Endothelial cell of umbilical vein (primary cell): ENCODE data around the gene FSTL1. TPM values are rescaled to one million over a fixed set of nuclear protein-coding genes. Genes with fewer than 3 reads are reported as not detected.

Experiments used
- BruUV-seq: library from RNA; stranded (reverse); fragments of 400-500 nt; replicated peaks from 2 replicates; lab custom pipeline; 2021; lab: Mats Ljungman, UMichigan
- CTCF ChIA-PET: fragments of 300-600, 350-600 bp; sonication (Branson Sonifier 250); formaldehyde crosslinking; loops from one replicate; lab custom pipeline; 2021; ENCODE audit warnings: antibody characterized with exemption, inconsistent platforms; lab: Charles Lee
- POLR2A ChIA-PET: fragments of 300-600, 350-600 bp; sonication (Branson Sonifier 250); formaldehyde crosslinking; loops from one replicate; lab custom pipeline; 2021; ENCODE audit warnings: antibody characterized with exemption, inconsistent platforms; lab: Charles Lee
- DNase-seq: peaks from one replicate; pipeline ENCODE4 v3.0.0-alpha.2; 2011; ENCODE audit warnings: low read depth, low spot score
- FAIRE-seq: peaks from 2 replicates; lab custom pipeline; 2011; peaks lifted over from hg19 to GRCh38; lab: Jason Lieb, UNC
- H2AFZ ChIP-seq: 2 replicates; pipeline ENCODE4 v1.6.0; 2012; ENCODE audit warnings: low read depth, low read length, control low read depth, inconsistent platforms
- H3K27ac ChIP-seq: 2 replicates; pipeline ENCODE4 v1.5.1; 2011; ENCODE audit warnings: low read depth, mild to moderate bottlenecking, control low read depth, low read length, moderate library complexity; ENCODE audit not compliant: insufficient read depth
- H3K27me3 ChIP-seq, 2 experiments: 2 replicates each; pipeline versions ENCODE4 v1.6.0 to v1.6.1; 2011; ENCODE audit warnings: low read length in 2 of 2, mixed read lengths in 1 of 2; ENCODE audit not compliant: control insufficient read depth in 2 of 2, insufficient read depth in 2 of 2
- H3K36me3 ChIP-seq, 2 experiments: 2 replicates in 1 of 2; 3 replicates in 1 of 2; pipeline ENCODE4 v1.5.1; 2011; ENCODE audit warnings: low read length in 2 of 2, mild to moderate bottlenecking in 1 of 2, moderate library complexity in 1 of 2; ENCODE audit not compliant: control insufficient read depth in 2 of 2, insufficient read depth in 2 of 2; ENCODE audit errors: extremely low read depth in 1 of 2
- H3K4me1 ChIP-seq: 3 replicates; pipeline ENCODE4 v1.5.1; 2011; ENCODE audit warnings: mild to moderate bottlenecking, low read length; ENCODE audit not compliant: control insufficient read depth, insufficient read depth; ENCODE audit errors: extremely low read depth
- H3K4me2 ChIP-seq: 2 replicates; pipeline ENCODE4 v1.6.1; 2011; ENCODE audit warnings: low read length, control low read depth, mixed read lengths; ENCODE audit not compliant: insufficient read depth
- H3K4me3 ChIP-seq, 3 experiments: fragments of 200-600 bp in 1 of 3; sonication (generic), shearing (Covaris generic) in 1 of 3; replicated peaks in 1 of 3; 2 replicates each; pipeline ENCODE4 v1.5.1; 2011 to 2016; ENCODE audit warnings: control low read depth in 3 of 3, low read length in 3 of 3, mild to moderate bottlenecking in 2 of 3, inconsistent platforms in 1 of 3, low read depth in 1 of 3, moderate library complexity in 1 of 3; ENCODE audit not compliant: insufficient read depth in 1 of 3
- H3K79me2 ChIP-seq: 2 replicates; pipeline ENCODE4 v1.6.0; 2012; ENCODE audit warnings: low read length, inconsistent platforms; ENCODE audit not compliant: control insufficient read depth, insufficient read depth
- H3K9ac ChIP-seq: replicated peaks from 2 replicates; pipeline ENCODE3; 2011; ENCODE audit warnings: low read length, control low read depth; ENCODE audit not compliant: insufficient read depth; ENCODE audit errors: extremely low read depth
- H3K9me1 ChIP-seq: replicated peaks from 3 replicates; pipeline ENCODE4 v1.6.0; 2011; ENCODE audit warnings: mild to moderate bottlenecking, low read length; ENCODE audit not compliant: control insufficient read depth, insufficient read depth; ENCODE audit errors: extremely low read depth
- H3K9me3 ChIP-seq: replicated peaks from 2 replicates; pipeline ENCODE4 v1.5.1; 2012; ENCODE audit warnings: low read length, inconsistent platforms; ENCODE audit not compliant: control insufficient read depth, insufficient read depth
- H4K20me1 ChIP-seq: replicated peaks from 2 replicates; pipeline ENCODE3; 2011; ENCODE audit warnings: mild to moderate bottlenecking, low read length; ENCODE audit not compliant: control insufficient read depth, insufficient read depth; ENCODE audit errors: extremely low read depth
- EZH2 ChIP-seq: IDR thresholded peaks from 2 replicates; pipeline ENCODE4 v1.6.1; 2012; ENCODE audit warnings: borderline replicate concordance, low read depth, mild to moderate bottlenecking, moderate library complexity, low read length, inconsistent platforms; ENCODE audit not compliant: severe bottlenecking
- FOS ChIP-seq: IDR thresholded peaks from 2 replicates; pipeline ENCODE4 v1.6.1; 2011; ENCODE audit warnings: mild to moderate bottlenecking, low read length, moderate library complexity, borderline replicate concordance; ENCODE audit not compliant: insufficient read depth
- GATA2 ChIP-seq: IDR thresholded peaks from 2 replicates; pipeline ENCODE4 v1.7.0; 2011; ENCODE audit warnings: low read depth, mild to moderate bottlenecking, moderate library complexity, mixed read lengths, low read length; ENCODE audit not compliant: insufficient read length, insufficient read depth
- JUN ChIP-seq: IDR thresholded peaks from 2 replicates; pipeline ENCODE4 v1.6.1; 2011; ENCODE audit warnings: borderline replicate concordance, low read depth; ENCODE audit not compliant: insufficient read length, insufficient read depth
- MYC ChIP-seq: IDR thresholded peaks from one replicate; pipeline ENCODE4 v1.6.1; 2011; ENCODE audit warnings: mild to moderate bottlenecking, low read depth, low read length
- POLR2A ChIP-seq: IDR thresholded peaks from 2 replicates; pipeline ENCODE4 v1.6.1; 2012; ENCODE audit warnings: low read depth, mild to moderate bottlenecking, control low read depth, low read length
- POLR2AphosphoS5 ChIP-seq: IDR thresholded peaks from 2 replicates; pipeline ENCODE4 v1.6.1; 2012; ENCODE audit warnings: low read depth, mild to moderate bottlenecking, control low read depth, low read length, moderate library complexity; ENCODE audit not compliant: insufficient read depth
- dilution Hi-C: fragments of 300-500 bp; cut with MboI; formaldehyde crosslinking; loops from one replicate; pipeline ENCODE4 v1.15.0; 2019; ENCODE audit warnings: low sequenced_read_pairs; ENCODE audit not compliant: extremely low pct_ligation_motif_present
- intact Hi-C: fragments of 100-400 bp; cut with micrococcal nuclease; formaldehyde crosslinking; loops from one replicate; pipeline ENCODE4 v1.10.0; 2022
- polyA plus RNA-seq, 4 experiments: library from polyadenylated mRNA; depleted of rRNA in 3 of 4; stranded (reverse) in 3 of 4; unstranded in 1 of 4; fragments of >200 nt; gene quantifications; 2 replicates each; pipeline versions ENCODE4 v1.2.1 to v1.2.3, GENCODE V29; 2011 to 2012; ENCODE audit warnings: missing spikeins in 1 of 4
- total RNA-seq: library from RNA; stranded (reverse); gene quantifications from 2 replicates; pipeline ENCODE4 v1.2.3, GENCODE V29; 2021
- TF ChIP-seq, protein P1 (sequence below): IDR thresholded peaks from 2 replicates; pipeline ENCODE4 v1.6.1; 2011; ENCODE audit not compliant: insufficient read depth, insufficient read length
- TF ChIP-seq, protein P2 (sequence below), 2 donors: IDR thresholded peaks; 1 replicate in 1 of 2; 2 replicates in 1 of 2; pipeline ENCODE4 v1.5.1; 2011; ENCODE audit warnings: low read length in 2 of 2, mild to moderate bottlenecking in 2 of 2, moderate library complexity in 2 of 2, control low read depth in 1 of 2, inconsistent platforms in 1 of 2, low read depth in 1 of 2; ENCODE audit not compliant: insufficient read depth in 1 of 2; ENCODE audit errors: extremely low read depth in 1 of 2

Gene FSTL1
- total and polyA plus RNA-seq, 2 donors (not counting 3 experiments of a cell fraction or from before 2014, with no cell fraction given), result 235 to 562 TPM

DNA sequence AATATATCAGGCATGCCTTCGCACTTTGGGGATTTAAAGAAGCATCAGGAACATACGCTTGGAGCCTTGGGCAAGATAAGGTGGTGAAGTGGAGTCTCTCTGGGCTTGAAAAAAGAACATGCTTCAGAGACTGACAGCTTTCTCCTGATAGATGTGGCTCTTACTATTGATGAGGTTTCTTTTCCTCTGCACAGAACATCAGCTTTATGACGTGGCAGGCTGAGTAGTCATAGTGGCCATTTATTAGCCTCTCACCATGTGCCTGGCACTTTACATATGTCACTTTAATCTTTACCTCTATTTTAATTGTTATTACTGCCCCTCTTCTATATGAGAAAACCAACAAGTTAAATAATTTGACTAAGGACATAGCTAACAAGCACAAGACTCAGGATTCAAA lies 82.6 kb downstream of the FSTL1 start:
- no peaks in the 10 kb centered on the region for H3K9me3 ChIP-seq
- DNase-seq (no peak), FAIRE-seq (no peak)
- H3K4me3 ChIP-seq, result no peak overlapping the region
- H2AFZ ChIP-seq, result no peak overlapping the region
- H3K79me2 ChIP-seq, result no peaks in the 10 kb centered on the region
- dilution Hi-C loops (no loop called here), intact Hi-C loops (no loop called here)
- H3K9me1 ChIP-seq, result no peaks in the 10 kb centered on the region
- no peak overlapping the region for H3K27ac ChIP-seq
- H3K9ac ChIP-seq, result no peak overlapping the region
- no TSS peak for BruUV-seq
- no peaks in the 10 kb centered on the region for H3K4me1 ChIP-seq
- POLR2A ChIA-PET, result no interaction called here
- H4K20me1 ChIP-seq, result no peaks in the 10 kb centered on the region
- H3K36me3 ChIP-seq, result no peaks in the 10 kb centered on the region
- CTCF ChIA-PET, result no interaction called here
- peaks cover 20 to 48% of the 10 kb centered on the region in 2 experiments for H3K27me3 ChIP-seq
- TF ChIP-seq MYC, result no peak
- TF ChIP-seq FOS, result no peak
- TF ChIP-seq POLR2A, result no peak
- no peak for TF ChIP-seq JUN
- TF ChIP-seq POLR2AphosphoS5, result no peak
- no peak for TF ChIP-seq EZH2
- TF ChIP-seq, protein P1, sequence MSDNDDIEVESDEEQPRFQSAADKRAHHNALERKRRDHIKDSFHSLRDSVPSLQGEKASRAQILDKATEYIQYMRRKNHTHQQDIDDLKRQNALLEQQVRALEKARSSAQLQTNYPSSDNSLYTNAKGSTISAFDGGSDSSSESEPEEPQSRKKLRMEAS, result no peak
- TF ChIP-seq, protein P2, sequence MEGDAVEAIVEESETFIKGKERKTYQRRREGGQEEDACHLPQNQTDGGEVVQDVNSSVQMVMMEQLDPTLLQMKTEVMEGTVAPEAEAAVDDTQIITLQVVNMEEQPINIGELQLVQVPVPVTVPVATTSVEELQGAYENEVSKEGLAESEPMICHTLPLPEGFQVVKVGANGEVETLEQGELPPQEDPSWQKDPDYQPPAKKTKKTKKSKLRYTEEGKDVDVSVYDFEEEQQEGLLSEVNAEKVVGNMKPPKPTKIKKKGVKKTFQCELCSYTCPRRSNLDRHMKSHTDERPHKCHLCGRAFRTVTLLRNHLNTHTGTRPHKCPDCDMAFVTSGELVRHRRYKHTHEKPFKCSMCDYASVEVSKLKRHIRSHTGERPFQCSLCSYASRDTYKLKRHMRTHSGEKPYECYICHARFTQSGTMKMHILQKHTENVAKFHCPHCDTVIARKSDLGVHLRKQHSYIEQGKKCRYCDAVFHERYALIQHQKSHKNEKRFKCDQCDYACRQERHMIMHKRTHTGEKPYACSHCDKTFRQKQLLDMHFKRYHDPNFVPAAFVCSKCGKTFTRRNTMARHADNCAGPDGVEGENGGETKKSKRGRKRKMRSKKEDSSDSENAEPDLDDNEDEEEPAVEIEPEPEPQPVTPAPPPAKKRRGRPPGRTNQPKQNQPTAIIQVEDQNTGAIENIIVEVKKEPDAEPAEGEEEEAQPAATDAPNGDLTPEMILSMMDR (IDR thresholded peaks at IDR 0.05; ENCODE audit: extremely low read depth in 1 of 2, insufficient read depth in 1 of 2, low read depth in 1 of 2, low read length in 2 of 2), result no peak
- TF ChIP-seq GATA2, result no peak
- H3K4me2 ChIP-seq, result no peak overlapping the region
